HL-60 (cell line): ENCODE data around the gene ADGRL3.

Experiments used
- GABPA ChIP-seq: IDR thresholded peaks from 2 replicates; pipeline ENCODE4 v1.6.1; 2012; ENCODE audit warnings: low read depth
- POLR2AphosphoS5 ChIP-seq: IDR thresholded peaks from 2 replicates; pipeline ENCODE4 v1.6.1; 2012; ENCODE audit warnings: low read depth
- TF ChIP-seq, protein P1 (sequence below): IDR thresholded peaks from one replicate; pipeline ENCODE4 v1.5.1; 2011; ENCODE audit warnings: low read length, control low read depth, inconsistent platforms; ENCODE audit not compliant: insufficient read depth
- TF ChIP-seq, protein P2 (sequence below): IDR thresholded peaks from 2 replicates; pipeline ENCODE4 v1.6.1; 2012; ENCODE audit warnings: low read depth; ENCODE audit not compliant: insufficient replicate concordance

DNA sequence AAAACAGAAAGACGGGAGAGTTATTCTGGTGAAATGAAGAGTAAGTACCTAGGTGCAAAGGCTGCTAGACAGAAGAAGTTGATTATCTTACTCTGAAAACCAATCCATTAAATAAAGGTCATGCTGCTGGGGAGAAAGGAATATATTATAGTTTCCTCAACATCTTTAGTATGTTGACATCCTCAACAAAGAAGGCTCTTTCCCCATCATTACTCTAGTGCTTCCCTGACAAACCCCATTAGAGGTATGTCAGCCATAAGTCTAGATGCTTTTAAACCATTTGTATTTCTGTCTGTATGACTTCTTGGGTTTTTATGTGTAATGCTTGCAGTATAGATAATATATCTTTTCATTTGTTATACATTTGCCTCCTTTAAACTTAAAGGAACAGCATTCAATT is 75.9 kb downstream of the ADGRL3 start:
- TF ChIP-seq, protein P1, sequence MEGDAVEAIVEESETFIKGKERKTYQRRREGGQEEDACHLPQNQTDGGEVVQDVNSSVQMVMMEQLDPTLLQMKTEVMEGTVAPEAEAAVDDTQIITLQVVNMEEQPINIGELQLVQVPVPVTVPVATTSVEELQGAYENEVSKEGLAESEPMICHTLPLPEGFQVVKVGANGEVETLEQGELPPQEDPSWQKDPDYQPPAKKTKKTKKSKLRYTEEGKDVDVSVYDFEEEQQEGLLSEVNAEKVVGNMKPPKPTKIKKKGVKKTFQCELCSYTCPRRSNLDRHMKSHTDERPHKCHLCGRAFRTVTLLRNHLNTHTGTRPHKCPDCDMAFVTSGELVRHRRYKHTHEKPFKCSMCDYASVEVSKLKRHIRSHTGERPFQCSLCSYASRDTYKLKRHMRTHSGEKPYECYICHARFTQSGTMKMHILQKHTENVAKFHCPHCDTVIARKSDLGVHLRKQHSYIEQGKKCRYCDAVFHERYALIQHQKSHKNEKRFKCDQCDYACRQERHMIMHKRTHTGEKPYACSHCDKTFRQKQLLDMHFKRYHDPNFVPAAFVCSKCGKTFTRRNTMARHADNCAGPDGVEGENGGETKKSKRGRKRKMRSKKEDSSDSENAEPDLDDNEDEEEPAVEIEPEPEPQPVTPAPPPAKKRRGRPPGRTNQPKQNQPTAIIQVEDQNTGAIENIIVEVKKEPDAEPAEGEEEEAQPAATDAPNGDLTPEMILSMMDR, result no peak
- TF ChIP-seq, protein P2, sequence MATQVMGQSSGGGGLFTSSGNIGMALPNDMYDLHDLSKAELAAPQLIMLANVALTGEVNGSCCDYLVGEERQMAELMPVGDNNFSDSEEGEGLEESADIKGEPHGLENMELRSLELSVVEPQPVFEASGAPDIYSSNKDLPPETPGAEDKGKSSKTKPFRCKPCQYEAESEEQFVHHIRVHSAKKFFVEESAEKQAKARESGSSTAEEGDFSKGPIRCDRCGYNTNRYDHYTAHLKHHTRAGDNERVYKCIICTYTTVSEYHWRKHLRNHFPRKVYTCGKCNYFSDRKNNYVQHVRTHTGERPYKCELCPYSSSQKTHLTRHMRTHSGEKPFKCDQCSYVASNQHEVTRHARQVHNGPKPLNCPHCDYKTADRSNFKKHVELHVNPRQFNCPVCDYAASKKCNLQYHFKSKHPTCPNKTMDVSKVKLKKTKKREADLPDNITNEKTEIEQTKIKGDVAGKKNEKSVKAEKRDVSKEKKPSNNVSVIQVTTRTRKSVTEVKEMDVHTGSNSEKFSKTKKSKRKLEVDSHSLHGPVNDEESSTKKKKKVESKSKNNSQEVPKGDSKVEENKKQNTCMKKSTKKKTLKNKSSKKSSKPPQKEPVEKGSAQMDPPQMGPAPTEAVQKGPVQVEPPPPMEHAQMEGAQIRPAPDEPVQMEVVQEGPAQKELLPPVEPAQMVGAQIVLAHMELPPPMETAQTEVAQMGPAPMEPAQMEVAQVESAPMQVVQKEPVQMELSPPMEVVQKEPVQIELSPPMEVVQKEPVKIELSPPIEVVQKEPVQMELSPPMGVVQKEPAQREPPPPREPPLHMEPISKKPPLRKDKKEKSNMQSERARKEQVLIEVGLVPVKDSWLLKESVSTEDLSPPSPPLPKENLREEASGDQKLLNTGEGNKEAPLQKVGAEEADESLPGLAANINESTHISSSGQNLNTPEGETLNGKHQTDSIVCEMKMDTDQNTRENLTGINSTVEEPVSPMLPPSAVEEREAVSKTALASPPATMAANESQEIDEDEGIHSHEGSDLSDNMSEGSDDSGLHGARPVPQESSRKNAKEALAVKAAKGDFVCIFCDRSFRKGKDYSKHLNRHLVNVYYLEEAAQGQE, result no peak
- TF ChIP-seq POLR2AphosphoS5 (no peak), GABPA (no peak)
